HCT116 (cell line): ENCODE data around the gene RNF217. TPM values are rescaled to one million over a fixed set of nuclear protein-coding genes. Genes with fewer than 3 reads are reported as not detected.

ENCODE experiments used
- ATAC-seq: fragments of 200-7000 bp; cut with Tn5 transposase; 2 replicates; pipeline ENCODE4 v1.9.1; 2020; ENCODE audit warnings: mild to moderate bottlenecking, moderate library complexity
- BruUV-seq: library from RNA; stranded (reverse); fragments of 400-500 nt; replicated peaks from 2 replicates; lab custom pipeline; 2021; lab: Mats Ljungman, UMichigan
- CTCF ChIA-PET: fragments of 300-600 bp; sonication (Branson Sonifier 250); formaldehyde crosslinking; loops from one replicate; lab custom pipeline; 2021; ENCODE audit warnings: antibody characterized with exemption; lab: Charles Lee
- POLR2A ChIA-PET: fragments of 300-600, 350-600 bp; sonication (Branson Sonifier 250); formaldehyde crosslinking; loops from one replicate; lab custom pipeline; 2021; ENCODE audit warnings: antibody characterized with exemption; lab: Charles Lee
- RAD21 ChIA-PET, 2 experiments: fragments of 300-600 bp; sonication (Branson Sonifier 250); formaldehyde crosslinking; loops; one replicate each; lab custom pipeline; 2023; ENCODE audit warnings: low total read pairs in 2 of 2; ENCODE audit not compliant: uncharacterized antibody in 2 of 2, unreplicated experiment in 2 of 2, low non-redundant PET in 1 of 2; lab: Charles Lee
- DNase-seq: peaks from one replicate; pipeline ENCODE4 v3.0.0-alpha.2; 2010; ENCODE audit warnings: low read depth, low spot score
- H2AFZ ChIP-seq: fragments of 200-600 bp; shearing (Covaris generic), sonication (generic); 2 replicates; pipeline ENCODE4 v1.6.1; 2017; ENCODE audit warnings: low read depth, mixed run types, mixed read lengths, antibody characterized with exemption, low read length; ENCODE audit not compliant: poor library complexity, severe bottlenecking
- H3K27ac ChIP-seq: 2 replicates; pipeline ENCODE4 v1.5.1; 2012; ENCODE audit warnings: low read depth, low read length
- H3K27me3 ChIP-seq: fragments of 200-600 bp; sonication (generic); 2 replicates; pipeline ENCODE4 v1.6.1; 2016; ENCODE audit warnings: mixed run types, low read length, mixed read lengths; ENCODE audit not compliant: insufficient read depth
- H3K36me3 ChIP-seq, 2 experiments: fragments of 200-500 bp in 1 of 2; fragments of 200-600 bp in 1 of 2; sonication (Bioruptor generic) in 1 of 2; sonication (generic) in 1 of 2; 2 replicates each; pipeline versions ENCODE4 v1.5.1 to v1.6.1; 2014 to 2016; ENCODE audit warnings: low read length in 2 of 2, inconsistent platforms in 1 of 2, mixed read lengths in 1 of 2, mixed run types in 1 of 2; ENCODE audit not compliant: insufficient read depth in 2 of 2, control insufficient read depth in 1 of 2
- H3K4me1 ChIP-seq, 2 experiments: fragments of 200-600 bp in 1 of 2; sonication (generic) in 1 of 2; 2 replicates each; pipeline versions ENCODE4 v1.5.1 to v1.6.1; 2012 to 2017; ENCODE audit warnings: low read length in 2 of 2, inconsistent platforms in 1 of 2, mild to moderate bottlenecking in 1 of 2, mixed read lengths in 1 of 2, mixed run types in 1 of 2, moderate library complexity in 1 of 2; ENCODE audit not compliant: insufficient read depth in 2 of 2, control insufficient read depth in 1 of 2
- H3K4me2 ChIP-seq: fragments of 200-600 bp; sonication (generic); 2 replicates; pipeline ENCODE4 v1.6.1; 2017; ENCODE audit warnings: mixed run types, low read length, mixed read lengths
- H3K4me3 ChIP-seq, 2 experiments: fragments of 200-600 bp in 1 of 2; sonication (generic) in 1 of 2; replicated peaks in 1 of 2; 2 replicates each; pipeline ENCODE4 v1.5.1; 2011 to 2016; ENCODE audit warnings: low read length in 2 of 2, control low read depth in 1 of 2, low read depth in 1 of 2, mild to moderate bottlenecking in 1 of 2, mixed read lengths in 1 of 2, mixed run types in 1 of 2
- H3K79me2 ChIP-seq: fragments of 200-600 bp; sonication (generic); 2 replicates; pipeline ENCODE4 v1.6.1; 2017; ENCODE audit warnings: mild to moderate bottlenecking, mixed run types, low read length, moderate library complexity, mixed read lengths; ENCODE audit not compliant: insufficient read depth
- H3K9ac ChIP-seq: fragments of 200-600 bp; sonication (generic); 2 replicates; pipeline ENCODE4 v1.6.1; 2016; ENCODE audit warnings: low read length, mixed read lengths
- H3K9me2 ChIP-seq: fragments of 200-600 bp; sonication (generic), shearing (Covaris generic); 2 replicates; pipeline ENCODE4 v1.6.1; 2017; ENCODE audit warnings: mixed run types, mild to moderate bottlenecking, moderate library complexity; ENCODE audit not compliant: insufficient read depth
- H3K9me3 ChIP-seq, 2 experiments: fragments of 200-500 bp in 1 of 2; fragments of 200-600 bp in 1 of 2; sonication (Bioruptor generic) in 1 of 2; sonication (generic) in 1 of 2; 2 replicates each; pipeline ENCODE4 v1.6.1; 2014 to 2017; ENCODE audit warnings: low read length in 2 of 2, mixed read lengths in 2 of 2, inconsistent platforms in 1 of 2, low read depth in 1 of 2, mild to moderate bottlenecking in 1 of 2, mixed run types in 1 of 2, moderate library complexity in 1 of 2; ENCODE audit not compliant: control insufficient read depth in 1 of 2, insufficient read depth in 1 of 2
- H4K20me1 ChIP-seq: fragments of 200-600 bp; sonication (generic), shearing (Covaris generic); 2 replicates; pipeline ENCODE4 v1.6.1; 2017; ENCODE audit warnings: mixed run types, mild to moderate bottlenecking, moderate library complexity; ENCODE audit not compliant: insufficient read depth
- ATF3 ChIP-seq: IDR thresholded peaks from 2 replicates; pipeline ENCODE4 v1.6.1; 2012
- CEBPB ChIP-seq: IDR thresholded peaks from 2 replicates; pipeline ENCODE4 v1.6.1; 2012; ENCODE audit warnings: low read depth
- CTCF ChIP-seq, 3 experiments: fragments of 200-600 bp in 1 of 3; sonication (generic) in 1 of 3; IDR thresholded peaks in 2 of 3; conservative IDR thresholded peaks in 1 of 3; 2 replicates each; pipeline ENCODE4 v1.5.1; 2012 to 2017; ENCODE audit warnings: low read depth in 2 of 3, low read length in 2 of 3, antibody characterized with exemption in 1 of 3, borderline replicate concordance in 1 of 3, control low read depth in 1 of 3, mild to moderate bottlenecking in 1 of 3, mixed read lengths in 1 of 3, mixed run types in 1 of 3, moderate library complexity in 1 of 3; ENCODE audit not compliant: insufficient read depth in 1 of 3
- EGR1 ChIP-seq: IDR thresholded peaks from 2 replicates; pipeline ENCODE4 v1.6.1; 2012; ENCODE audit warnings: low read depth
- ELF1 ChIP-seq: IDR thresholded peaks from 2 replicates; pipeline ENCODE4 v1.6.1; 2012; ENCODE audit warnings: low read depth, borderline replicate concordance
- JUND ChIP-seq: IDR thresholded peaks from 2 replicates; pipeline ENCODE4 v1.6.1; 2012
- MAX ChIP-seq: IDR thresholded peaks from 2 replicates; pipeline ENCODE4 v1.6.1; 2012
- POLR2A ChIP-seq: IDR thresholded peaks from 2 replicates; pipeline ENCODE4 v1.7.0; 2011; ENCODE audit warnings: borderline replicate concordance; ENCODE audit not compliant: insufficient read depth, insufficient read length; ENCODE audit errors: extremely low read depth
- POLR2AphosphoS5 ChIP-seq: IDR thresholded peaks from 2 replicates; pipeline ENCODE4 v1.6.1; 2011; ENCODE audit warnings: mild to moderate bottlenecking, low read depth, low read length, moderate library complexity
- RAD21 ChIP-seq: IDR thresholded peaks from 2 replicates; pipeline ENCODE4 v1.6.1; 2012; ENCODE audit warnings: low read depth, mild to moderate bottlenecking
- REST ChIP-seq: IDR thresholded peaks from 2 replicates; pipeline ENCODE4 v1.6.1; 2012; ENCODE audit warnings: low read depth
- SIN3A ChIP-seq: IDR thresholded peaks from 2 replicates; pipeline ENCODE4 v1.6.1; 2012; ENCODE audit warnings: low read depth
- SP1 ChIP-seq: IDR thresholded peaks from 2 replicates; pipeline ENCODE4 v1.6.1; 2012; ENCODE audit warnings: low read depth
- SRF ChIP-seq: IDR thresholded peaks from 2 replicates; pipeline ENCODE4 v1.6.1; 2012; ENCODE audit warnings: low read depth
- TCF7L2 ChIP-seq: IDR thresholded peaks from 2 replicates; pipeline ENCODE4 v1.7.0; 2011; ENCODE audit warnings: borderline replicate concordance, inconsistent platforms; ENCODE audit not compliant: insufficient read depth, insufficient read length; ENCODE audit errors: extremely low read depth
- ZBTB33 ChIP-seq: IDR thresholded peaks from 2 replicates; pipeline ENCODE4 v1.6.1; 2011; ENCODE audit warnings: mild to moderate bottlenecking, low read length, moderate library complexity; ENCODE audit not compliant: insufficient replicate concordance; ENCODE audit errors: extremely low read depth
- ZFX ChIP-seq: fragments of 450-650 bp; IDR thresholded peaks from 2 replicates; pipeline ENCODE4 v1.6.1; 2017
- ZNF274 ChIP-seq: fragments of 200-500 bp; sonication (Bioruptor generic); IDR thresholded peaks from 2 replicates; pipeline ENCODE4 v1.6.1; 2014; ENCODE audit warnings: mild to moderate bottlenecking, low read depth, low read length, inconsistent platforms
- intact Hi-C: fragments of 100-400 bp; cut with micrococcal nuclease; formaldehyde crosslinking; loops from 2 replicates; pipeline ENCODE4 v1.10.0; 2022
- total RNA-seq: library from RNA; stranded (reverse); gene quantifications from one replicate; pipeline ENCODE4 v1.2.1, GENCODE V29; 2021; ENCODE audit not compliant: unreplicated experiment

RNF217 gene
- total RNA-seq, 1 experiment from 2014 or later: 20.4 TPM

- Histone ChIP-seq H2AFZ (no peak overlapping the region), H3K9me2 (no peaks in the 10 kb centered on the region), H3K27ac (no peak overlapping the region), H4K20me1 (no peaks in the 10 kb centered on the region), H3K79me2 (peaks cover 7% of the 10 kb centered on the region), H3K4me1 (no peaks in the 10 kb centered on the region), H3K36me3 (no peaks in the 10 kb centered on the region), H3K4me3 (no peak overlapping the region), H3K4me2 (no peak overlapping the region), H3K9me3 (no peaks in the 10 kb centered on the region), H3K9ac (no peak overlapping the region), H3K27me3 (no peaks in the 10 kb centered on the region)
- no peak for TF ChIP-seq ZBTB33
- no peak for TF ChIP-seq CTCF (IDR thresholded peaks at IDR 0.05 in 2 of 3, conservative IDR thresholded peaks at IDR 0.05 in 1 of 3; ENCODE audit: borderline replicate concordance in 1 of 3, insufficient read depth in 1 of 3, low read depth in 2 of 3, low read length in 2 of 3)
- TF ChIP-seq JUND: no peak
- no peak for TF ChIP-seq MAX
- TF ChIP-seq SIN3A: no peak
- no peak for TF ChIP-seq SP1
- no peak for TF ChIP-seq ZFX
- TF ChIP-seq TCF7L2: no peak
- no peak for TF ChIP-seq POLR2AphosphoS5
- no peak for TF ChIP-seq CEBPB
- TF ChIP-seq ATF3: no peak
- TF ChIP-seq ELF1: no peak
- no peak for TF ChIP-seq REST
- TF ChIP-seq ZNF274: no peak
- no peak for TF ChIP-seq RAD21
- no peak for TF ChIP-seq EGR1
- TF ChIP-seq SRF: no peak
- TF ChIP-seq POLR2A: no peak
- ChIA-PET POLR2A (no interaction called here), RAD21 (no interaction called here), CTCF (no interaction called here)
- no TSS peak for BruUV-seq
- intact Hi-C loops: no loop called here
- no peak for DNase-seq
- ATAC-seq: no peak
These were observed 42.8 kb downstream of the RNF217 start for GRCh38 chr6:125004797-125005595.
